Measurements from ENCODE around the gene XK.
A peak's percentile ranks its signal among the peaks of the same experiment; 100 is the strongest.

The XK gene

GRCh38 chrX:37679888-37680287, 5.7 kb upstream of the XK start:
- no peak for DNase-seq

DNA sequence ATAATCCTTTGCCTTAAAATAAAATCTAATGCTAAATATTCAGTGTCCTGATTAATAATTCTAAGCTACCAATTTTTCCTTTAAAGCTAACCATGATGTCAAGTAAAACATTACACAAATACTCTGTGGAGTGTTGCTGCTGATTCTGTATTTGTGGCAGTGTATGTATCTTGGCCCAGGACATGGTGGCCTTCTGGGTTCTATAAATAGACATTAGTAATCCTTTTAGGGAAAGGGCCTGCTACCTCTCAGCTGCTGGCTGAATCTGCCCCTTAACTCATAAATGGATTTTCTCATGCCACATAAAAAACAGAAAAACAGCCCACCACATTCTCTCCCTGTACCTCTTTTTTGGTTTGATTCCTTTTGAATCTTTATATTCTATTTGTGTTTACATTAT, 1.2 kb upstream of the XK start:
- DNase-seq = no peak

DNA sequence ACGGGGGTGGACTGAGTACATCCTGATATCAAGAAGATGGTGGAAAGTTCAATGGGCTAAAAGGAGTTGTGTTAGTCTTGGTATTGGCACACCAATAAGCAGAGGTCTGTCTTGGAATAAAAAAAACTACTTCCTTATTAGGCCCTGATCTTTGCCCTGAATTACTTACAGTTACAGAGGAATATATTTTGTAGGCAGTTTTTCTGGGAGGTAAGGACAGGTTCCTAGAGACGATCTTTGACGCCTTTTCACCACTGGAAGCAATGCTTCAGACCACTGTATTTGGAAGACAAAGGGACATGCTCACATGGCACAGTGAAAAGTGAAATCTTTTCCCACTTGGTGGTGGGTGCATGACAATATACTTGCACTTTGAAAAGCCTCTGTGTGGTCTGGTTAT, 618 bp upstream of the XK start:
- DNase-seq = no peak

GRCh38 chrX:37686369-37686995, 891 bp downstream of the XK start:
- DNase-seq = peak; percentile 1

DNA sequence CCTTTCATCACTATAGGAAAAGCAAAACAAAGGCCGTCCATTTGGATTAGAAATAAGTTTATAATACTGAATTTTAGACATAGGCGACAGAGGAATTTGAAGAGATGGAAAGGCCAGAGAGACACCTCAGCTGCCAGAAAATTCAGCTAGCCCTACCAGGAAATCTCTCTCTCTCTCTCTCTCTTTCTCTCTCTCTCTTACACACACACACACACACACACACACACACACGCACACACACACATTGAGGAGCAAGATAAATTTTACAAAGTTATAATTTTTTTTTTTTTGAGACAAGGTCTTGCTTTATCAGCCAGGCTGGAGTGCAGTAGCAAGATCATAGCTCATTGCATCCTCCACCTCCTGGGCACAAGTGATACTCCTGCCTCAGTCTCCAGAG, 1.4 kb downstream of the XK start:
- DNase-seq = no peak

GRCh38 chrX:37690119-37690518, 4.5 kb downstream of the XK start:
- no peak for DNase-seq

DNA sequence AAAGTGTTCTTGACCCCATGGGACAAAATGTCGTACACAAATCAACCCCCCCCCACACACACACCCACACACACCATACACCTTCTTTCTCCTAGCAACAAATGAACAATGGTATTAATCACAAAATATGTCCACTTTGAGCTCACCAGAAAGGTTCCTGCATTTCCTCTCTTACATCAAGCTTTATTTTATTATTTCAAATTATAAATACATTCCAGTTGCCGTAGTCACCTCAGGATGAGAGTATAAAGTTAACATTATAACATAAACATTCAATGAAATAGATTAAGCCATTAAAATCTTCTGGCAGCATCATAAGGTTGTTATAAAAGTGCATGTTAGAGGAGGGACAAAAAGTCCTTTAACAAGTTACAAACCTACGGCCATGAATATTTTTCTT, 7.3 kb downstream of the XK start:
- DNase-seq = no peak

GRCh38 chrX:37697169-37697760, 11.7 kb downstream of the XK start:
- DNase-seq = no peak

DNA sequence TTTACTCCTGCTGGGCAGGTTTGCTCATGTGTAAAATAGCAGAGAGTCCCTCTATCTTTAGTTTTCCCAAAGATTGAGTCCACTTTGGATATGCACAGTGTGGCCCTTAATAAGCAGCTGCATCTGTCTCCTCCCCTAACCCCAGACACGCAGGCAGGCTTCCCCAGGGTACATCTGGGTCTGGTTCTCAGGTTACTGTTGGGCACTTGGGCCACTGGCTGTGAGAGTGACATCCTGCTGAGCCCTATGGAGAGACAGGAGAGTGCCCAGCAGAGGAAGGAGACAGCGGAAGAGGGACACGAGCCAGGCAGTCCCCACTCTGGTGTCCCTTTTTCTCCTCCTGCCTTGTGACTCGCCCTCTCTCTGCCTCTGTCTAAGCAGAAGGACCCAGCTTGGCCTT, 16.0 kb downstream of the XK start:
- DNase-seq = no peak

DNA sequence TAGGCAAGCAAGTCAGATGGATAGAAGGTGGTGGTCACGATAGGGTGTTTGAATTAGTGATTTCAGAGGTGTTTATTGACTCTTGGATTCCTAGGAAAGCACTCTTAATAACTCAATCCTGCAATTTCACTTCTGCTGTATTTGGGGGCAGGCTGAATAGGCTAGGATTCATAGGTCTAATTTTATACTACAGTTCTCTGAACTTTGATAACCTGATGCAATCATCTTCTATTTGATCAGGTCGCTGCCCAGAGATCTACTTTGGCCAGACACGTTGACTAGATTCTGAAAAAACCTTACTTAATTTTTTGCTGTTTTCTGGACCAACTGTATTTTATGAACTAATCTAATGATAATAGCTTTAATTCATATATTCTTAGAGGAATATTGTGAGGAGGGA, 26.4 kb downstream of the XK start:
- no peak for DNase-seq

DNA sequence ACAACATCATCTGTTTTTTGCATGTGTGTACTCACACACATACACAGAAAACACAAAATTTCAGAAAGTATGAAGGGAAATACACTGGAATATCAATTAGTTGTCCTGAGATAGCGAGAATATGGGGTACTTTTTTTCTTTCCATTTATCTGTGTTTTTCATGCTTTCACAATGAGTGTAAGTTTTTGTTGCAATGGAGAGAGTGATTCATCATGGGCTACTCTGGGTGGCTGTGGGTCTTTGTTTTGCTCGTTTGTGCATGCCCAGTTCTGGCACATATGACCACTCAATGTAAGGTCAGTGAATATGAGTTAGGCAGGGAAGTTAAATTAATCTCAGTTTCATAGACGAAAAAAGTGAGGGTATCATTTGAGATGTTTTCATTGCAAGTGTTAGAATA, 26.9 kb downstream of the XK start:
- no peak for DNase-seq

- no peak for DNase-seq
Measured at GRCh38 chrX:37714479-37714878, 28.9 kb downstream of the XK start.

- no peak for DNase-seq
Measured at GRCh38 chrX:37716602-37717001, 31.0 kb downstream of the XK start.

- DNase-seq = no peak
Measured at GRCh38 chrX:37717708-37718107, 32.1 kb downstream of the XK start.

DNA sequence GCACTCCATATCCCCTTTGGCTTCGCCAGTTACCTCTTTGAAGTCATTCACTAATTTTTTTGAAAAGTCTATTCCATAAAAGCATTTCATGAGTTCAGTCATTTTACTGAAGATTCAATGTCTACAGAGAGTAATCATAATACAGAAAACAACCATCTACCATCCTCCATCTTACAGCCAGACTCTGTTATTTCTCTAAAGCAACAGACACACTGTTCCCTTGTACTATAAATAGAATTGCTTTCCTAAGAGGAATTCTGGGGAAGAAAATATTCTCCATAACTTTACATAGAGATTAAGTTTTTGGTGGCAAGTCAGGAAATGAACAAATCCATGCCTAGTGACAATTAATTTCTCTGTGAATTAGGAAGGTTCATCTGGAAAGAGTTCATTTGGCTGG, 37.0 kb downstream of the XK start:
- no peak for DNase-seq

DNA sequence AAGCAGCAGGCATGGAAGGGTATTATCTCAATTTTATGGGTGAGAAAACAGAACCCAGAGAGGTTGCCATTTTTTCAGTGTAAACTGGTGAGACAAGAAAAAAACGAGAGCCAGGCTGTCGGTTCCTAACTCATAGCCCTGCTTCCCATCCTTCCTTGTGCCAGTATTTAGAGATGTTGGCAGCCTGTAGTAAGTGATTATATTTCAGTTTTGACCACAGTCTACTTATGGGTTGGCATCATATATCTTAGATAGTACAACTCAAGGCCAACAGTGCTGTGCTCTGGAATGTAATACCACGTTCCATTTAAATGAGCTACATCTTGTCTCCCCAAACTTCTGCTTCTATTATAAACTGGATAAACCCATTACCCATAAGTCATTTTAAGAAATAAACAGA, 40.8 kb downstream of the XK start:
- DNase-seq = no peak

DNA sequence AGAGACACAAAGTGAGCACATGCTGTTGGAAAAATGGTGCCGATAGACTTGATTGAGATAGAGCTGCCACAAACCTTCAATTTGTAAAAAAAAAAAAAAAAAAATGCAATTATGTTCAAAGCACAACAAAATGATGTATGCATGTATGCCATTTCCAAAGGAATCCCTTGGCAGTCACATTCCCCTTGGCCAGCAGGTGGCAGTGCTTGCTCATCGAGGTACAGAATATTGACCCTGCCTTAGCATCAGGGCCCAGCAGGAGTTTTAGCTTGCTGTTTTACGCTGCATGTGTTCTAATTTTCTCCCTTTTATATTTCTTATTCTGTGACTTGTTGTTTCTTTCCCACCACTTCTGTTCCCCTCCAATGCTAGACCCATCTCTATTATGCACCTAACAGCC, 59.8 kb downstream of the XK start:
- DNase-seq = no peak

GRCh38 chrX:37745835-37746217, 60.2 kb downstream of the XK start:
- DNase-seq = no peak

DNA sequence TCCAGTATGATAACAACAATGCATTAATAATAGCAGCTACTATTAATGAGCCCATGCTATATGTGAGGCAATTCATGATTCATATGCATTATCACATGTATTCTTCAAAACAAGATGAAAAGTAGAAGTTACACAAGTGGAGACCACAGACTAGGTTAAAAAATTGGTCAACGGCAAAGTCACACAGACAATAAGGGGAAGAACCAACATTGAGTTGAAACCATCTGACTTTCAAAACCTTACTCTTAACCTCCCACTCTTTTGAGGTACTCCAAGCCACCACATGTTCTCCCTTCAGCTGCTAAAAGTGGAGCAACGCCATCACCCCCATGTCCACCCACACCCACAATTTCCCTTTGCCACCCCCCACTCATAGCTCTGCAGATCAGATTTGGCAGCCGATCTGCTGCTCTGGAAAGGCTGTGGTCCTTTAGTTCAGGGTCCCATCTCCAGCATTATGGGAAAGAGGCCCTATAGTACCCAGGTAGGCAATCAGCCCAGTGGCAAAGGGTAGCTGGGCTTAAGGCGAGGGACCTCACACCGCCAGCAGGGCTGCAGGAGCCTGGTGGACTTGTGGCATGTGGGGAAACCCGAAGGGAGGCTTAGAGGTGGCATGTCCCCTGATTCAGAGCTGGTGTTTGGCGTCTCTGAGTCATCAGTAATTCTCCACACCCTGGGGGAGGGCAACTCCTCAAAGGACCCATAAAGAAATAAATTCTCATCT, 60.8 kb downstream of the XK start:
- DNase-seq = no peak

DNA sequence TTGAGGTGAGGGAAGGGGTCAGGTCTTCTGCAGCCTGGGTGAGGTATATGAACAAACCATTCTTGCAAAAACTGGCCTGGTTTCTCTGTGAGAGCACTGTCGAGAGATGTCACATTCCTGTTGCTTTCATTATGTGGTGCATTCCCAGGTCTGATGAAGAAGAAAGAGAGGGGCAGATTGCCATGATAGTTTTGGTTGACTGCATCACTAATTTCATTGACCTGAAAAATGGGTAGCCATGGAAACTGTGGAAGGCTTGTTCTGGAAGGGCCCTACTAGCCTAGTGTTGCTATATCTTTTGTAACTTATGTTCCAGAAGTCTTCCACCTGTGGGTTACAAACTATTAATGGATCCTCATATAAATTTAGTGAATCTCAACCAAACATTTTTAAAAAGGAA, 61.4 kb downstream of the XK start:
- no peak for DNase-seq

- no peak for DNase-seq
Measured at GRCh38 chrX:37752281-37752680, 66.7 kb downstream of the XK start.

DNA sequence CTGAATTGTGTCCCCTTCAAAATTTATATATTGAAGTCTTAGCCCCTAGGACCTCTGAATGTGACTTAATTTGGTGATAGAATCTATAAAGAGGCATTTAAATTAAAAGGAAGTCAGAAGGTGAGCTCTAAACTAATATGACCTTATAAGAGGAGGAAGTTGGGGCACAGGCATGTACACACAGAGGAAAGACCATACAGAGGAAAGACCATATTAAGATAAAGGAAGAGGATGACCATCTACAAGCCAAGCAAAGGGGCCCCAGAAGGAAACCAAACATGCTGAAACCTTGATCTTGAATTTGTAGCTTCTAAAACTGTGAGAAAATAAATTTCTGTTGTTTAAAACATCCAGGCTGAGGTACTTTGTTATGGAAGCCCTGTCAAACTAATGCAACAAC, 67.3 kb downstream of the XK start:
- no peak for DNase-seq

GRCh38 chrX:37753384-37753783, 67.8 kb downstream of the XK start:
- DNase-seq = no peak

- no peak for DNase-seq
Measured at GRCh38 chrX:37754516-37754915, 68.9 kb downstream of the XK start.

GRCh38 chrX:37755025-37755424, 69.4 kb downstream of the XK start:
- DNase-seq = no peak
